PC-3 (cell line): ENCODE data around the gene AGAP1.

ENCODE experiments used
- CTCF ChIP-seq: fragments of 300-600 bp; sonication (generic); conservative IDR thresholded peaks from 2 replicates; pipeline ENCODE4 v1.5.1; 2017; ENCODE audit warnings: antibody characterized with exemption, low read depth, mild to moderate bottlenecking, low read length
- EZH2phosphoT487 ChIP-seq: fragments of 300-600 bp; sonication (generic); IDR thresholded peaks from 2 replicates; pipeline ENCODE4 v1.6.1; 2018; ENCODE audit warnings: mild to moderate bottlenecking, antibody characterized with exemption, low read length, borderline replicate concordance

GRCh38 chr2:235536711-235537110 lies 42.9 kb downstream of the AGAP1 start:
- no peak for TF ChIP-seq CTCF
- TF ChIP-seq EZH2phosphoT487 = no peak
